EL (cell line): ENCODE measurements around the gene SDCCAG8.

ENCODE experiments used
- DNase-seq: peaks from one replicate; pipeline ENCODE4 v3.0.0-alpha.2; 2016

Gene SDCCAG8

GRCh38 chr1:243394601-243395464 is 139.0 kb downstream of the SDCCAG8 start:
- no peak for DNase-seq

GRCh38 chr1:243396424-243396823 is 140.6 kb downstream of the SDCCAG8 start:
- DNase-seq: no peak

GRCh38 chr1:243396876-243397275 is 141.0 kb downstream of the SDCCAG8 start:
- DNase-seq: no peak

GRCh38 chr1:243397613-243398321 is 141.9 kb downstream of the SDCCAG8 start:
- DNase-seq: no peak

GRCh38 chr1:243399561-243400155 is 143.8 kb downstream of the SDCCAG8 start:
- no peak for DNase-seq

- DNase-seq: no peak
Observed at GRCh38 chr1:243402868-243403267, 147.0 kb downstream of the SDCCAG8 start.

- DNase-seq: no peak
Observed at GRCh38 chr1:243406424-243406823, 150.6 kb downstream of the SDCCAG8 start.

GRCh38 chr1:243407284-243408018 is 151.6 kb downstream of the SDCCAG8 start:
- DNase-seq: peak; percentile 62

GRCh38 chr1:243408479-243408878 is 152.6 kb downstream of the SDCCAG8 start:
- no peak for DNase-seq

GRCh38 chr1:243409284-243409683 is 153.4 kb downstream of the SDCCAG8 start:
- DNase-seq: no peak

GRCh38 chr1:243411472-243411871 is 155.6 kb downstream of the SDCCAG8 start:
- no peak for DNase-seq

- DNase-seq: no peak
Observed at GRCh38 chr1:243413431-243414151, 157.8 kb downstream of the SDCCAG8 start.

- no peak for DNase-seq
Observed at GRCh38 chr1:243414152-243414494, 158.3 kb downstream of the SDCCAG8 start.

GRCh38 chr1:243415663-243416408 is 160.0 kb downstream of the SDCCAG8 start:
- no peak for DNase-seq

GRCh38 chr1:243416495-243416894 is 160.7 kb downstream of the SDCCAG8 start:
- DNase-seq: no peak

GRCh38 chr1:243420016-243420945 is 164.4 kb downstream of the SDCCAG8 start:
- DNase-seq: no peak

GRCh38 chr1:243420946-243421685 is 165.3 kb downstream of the SDCCAG8 start:
- no peak for DNase-seq

- peak; percentile 29 for DNase-seq
Observed at GRCh38 chr1:243421784-243422183, 165.9 kb downstream of the SDCCAG8 start.

- DNase-seq: no peak
Observed at GRCh38 chr1:243422362-243422761, 166.5 kb downstream of the SDCCAG8 start.

- DNase-seq: no peak
Observed at GRCh38 chr1:243428084-243428483, 172.2 kb downstream of the SDCCAG8 start.
